Loucy (cell line): Measurements from ENCODE around the gene MAP3K10.

ENCODE experiments used
- CTCF ChIP-seq: fragments of 200-600 bp; sonication (generic); conservative IDR thresholded peaks from 2 replicates; pipeline ENCODE4 v1.5.1; 2014; ENCODE audit warnings: mild to moderate bottlenecking, antibody characterized with exemption, low read length
- EZH2phosphoT487 ChIP-seq: fragments of 200-600 bp; IDR thresholded peaks from 2 replicates; pipeline ENCODE4 v1.6.1; 2018; ENCODE audit warnings: antibody characterized with exemption, mild to moderate bottlenecking, moderate library complexity, borderline replicate concordance

DNA sequence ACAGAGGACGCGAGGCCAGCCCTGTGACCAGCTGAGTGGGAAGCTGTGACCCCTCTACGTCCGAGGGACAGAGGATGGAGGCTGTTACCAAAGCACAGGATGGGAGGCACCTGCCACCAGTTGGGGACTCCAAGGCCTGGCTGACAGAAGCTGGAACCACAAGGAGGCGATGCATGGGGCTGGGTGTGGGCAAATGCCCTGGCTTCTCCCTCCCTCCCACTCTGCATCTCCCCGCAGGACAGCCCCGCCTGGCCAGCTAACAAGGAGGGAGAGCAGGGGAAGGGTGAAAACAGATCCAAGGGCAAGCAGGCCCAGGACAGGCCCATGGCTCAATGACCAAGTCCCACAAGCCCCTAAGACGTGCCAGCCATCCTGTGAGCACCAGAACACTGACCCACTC, 65.3 kb downstream of the MAP3K10 start:
- TF ChIP-seq CTCF (no peak), EZH2phosphoT487 (no peak)
